HG03342 (cell line): ENCODE data around the gene EFCAB14.
"Not testable (repeated sequence)": the region's sequence is repeated elsewhere in the genome, so short reads cannot be mapped to it uniquely, and the experiment has no call there.

Source experiments
- ATAC-seq: cut with Tn5 transposase; IDR thresholded peaks from one replicate; pipeline ENCODE4 v1.9.1; 2021; ENCODE audit warnings: mild to moderate bottlenecking, moderate library complexity; ENCODE audit not compliant: unreplicated experiment

The EFCAB14 gene

GRCh38 chr1:46724991-46725735 lies 6.2 kb upstream of the EFCAB14 start:
- ATAC-seq, result peak; percentile 83

- no peak for ATAC-seq
These were observed 5.0 kb upstream of the EFCAB14 start for GRCh38 chr1:46723901-46724300.

- no peak for ATAC-seq
These were observed 2.8 kb upstream of the EFCAB14 start for GRCh38 chr1:46721686-46722205.

GRCh38 chr1:46721204-46721603 lies 2.3 kb upstream of the EFCAB14 start:
- ATAC-seq, result no peak

- ATAC-seq, result not testable (repeated sequence)
These were observed 1.4 kb upstream of the EFCAB14 start for GRCh38 chr1:46720319-46720718.

GRCh38 chr1:46719689-46720088 lies 775 bp upstream of the EFCAB14 start:
- ATAC-seq, result no peak

GRCh38 chr1:46718340-46718726 lies 581 bp downstream of the EFCAB14 start:
- ATAC-seq, result no peak

- ATAC-seq, result no peak
These were observed 1.3 kb downstream of the EFCAB14 start for GRCh38 chr1:46717654-46718053.

GRCh38 chr1:46714976-46715375 lies 3.9 kb downstream of the EFCAB14 start:
- no peak for ATAC-seq

GRCh38 chr1:46708121-46708520 lies 10.8 kb downstream of the EFCAB14 start:
- ATAC-seq, result no peak

- no peak for ATAC-seq
These were observed 13.5 kb downstream of the EFCAB14 start for GRCh38 chr1:46705408-46705807.

GRCh38 chr1:46703927-46704641 lies 14.8 kb downstream of the EFCAB14 start:
- ATAC-seq, result no peak

GRCh38 chr1:46699666-46700065 lies 19.2 kb downstream of the EFCAB14 start:
- ATAC-seq, result no peak

- ATAC-seq, result no peak
These were observed 21.9 kb downstream of the EFCAB14 start for GRCh38 chr1:46697053-46697452.

GRCh38 chr1:46694676-46695075 lies 24.2 kb downstream of the EFCAB14 start:
- not testable (repeated sequence) for ATAC-seq

- no peak for ATAC-seq
These were observed 25.8 kb downstream of the EFCAB14 start for GRCh38 chr1:46692811-46693770.

GRCh38 chr1:46691997-46692790 lies 26.7 kb downstream of the EFCAB14 start:
- ATAC-seq, result no peak

GRCh38 chr1:46690931-46691421 lies 27.9 kb downstream of the EFCAB14 start:
- no peak for ATAC-seq

- ATAC-seq, result no peak
These were observed 29.0 kb downstream of the EFCAB14 start for GRCh38 chr1:46689897-46690296.

- ATAC-seq, result no peak
These were observed 29.6 kb downstream of the EFCAB14 start for GRCh38 chr1:46689356-46689755.
